Adrenal gland (tissue), 5 donors: Measurements from ENCODE around the gene FZD8.

ENCODE experiments used
- POLR2A ChIP-seq, 2 donors: fragments of 450-650 bp; IDR thresholded peaks; one replicate each; pipeline ENCODE4 v1.6.1; 2017; ENCODE audit warnings: antibody characterized with exemption in 2 of 2, mild to moderate bottlenecking in 2 of 2, moderate library complexity in 1 of 2
- TF ChIP-seq, protein P1 (sequence below), 6 experiments: fragments of 450-650 bp in 4 of 6; fragments of 200-600 bp in 2 of 6; sonication (generic) in 1 of 6; IDR thresholded peaks; 1 replicate in 5 of 6; 2 replicates in 1 of 6; pipeline versions ENCODE4 v1.5.1 to v1.8.0; 2016 to 2021; ENCODE audit warnings: antibody characterized with exemption in 6 of 6, mild to moderate bottlenecking in 2 of 6, moderate library complexity in 1 of 6
- donor health status: DM: no; HTN: no; CAD: no.

DNA sequence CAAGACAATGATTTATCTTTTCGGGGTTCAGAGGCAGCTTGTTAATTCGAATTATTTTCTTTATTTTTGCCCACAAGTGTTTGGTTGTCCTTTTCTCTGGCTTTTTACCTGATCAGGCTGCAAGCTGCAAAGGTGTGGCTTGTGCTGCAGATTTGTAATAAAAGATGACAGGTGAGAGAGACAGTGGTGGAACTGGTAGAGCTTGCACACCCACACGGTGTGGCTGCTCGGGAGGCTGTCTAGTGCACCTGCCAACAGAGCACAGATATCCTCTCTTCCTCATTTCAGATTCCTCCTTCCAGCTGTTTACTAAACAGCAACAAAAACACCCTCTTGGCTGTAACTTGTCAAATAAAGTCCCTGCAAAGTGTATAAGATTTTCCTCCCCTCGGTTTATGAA is 27.8 kb downstream of the FZD8 start:
- TF ChIP-seq POLR2A (IDR thresholded peaks at IDR 0.05) = no peak
- TF ChIP-seq, protein P1, sequence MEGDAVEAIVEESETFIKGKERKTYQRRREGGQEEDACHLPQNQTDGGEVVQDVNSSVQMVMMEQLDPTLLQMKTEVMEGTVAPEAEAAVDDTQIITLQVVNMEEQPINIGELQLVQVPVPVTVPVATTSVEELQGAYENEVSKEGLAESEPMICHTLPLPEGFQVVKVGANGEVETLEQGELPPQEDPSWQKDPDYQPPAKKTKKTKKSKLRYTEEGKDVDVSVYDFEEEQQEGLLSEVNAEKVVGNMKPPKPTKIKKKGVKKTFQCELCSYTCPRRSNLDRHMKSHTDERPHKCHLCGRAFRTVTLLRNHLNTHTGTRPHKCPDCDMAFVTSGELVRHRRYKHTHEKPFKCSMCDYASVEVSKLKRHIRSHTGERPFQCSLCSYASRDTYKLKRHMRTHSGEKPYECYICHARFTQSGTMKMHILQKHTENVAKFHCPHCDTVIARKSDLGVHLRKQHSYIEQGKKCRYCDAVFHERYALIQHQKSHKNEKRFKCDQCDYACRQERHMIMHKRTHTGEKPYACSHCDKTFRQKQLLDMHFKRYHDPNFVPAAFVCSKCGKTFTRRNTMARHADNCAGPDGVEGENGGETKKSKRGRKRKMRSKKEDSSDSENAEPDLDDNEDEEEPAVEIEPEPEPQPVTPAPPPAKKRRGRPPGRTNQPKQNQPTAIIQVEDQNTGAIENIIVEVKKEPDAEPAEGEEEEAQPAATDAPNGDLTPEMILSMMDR (IDR thresholded peaks at IDR 0.05) = no peak
